ENCODE measurements around the gene HECTD4.

The HECTD4 gene

GRCh38 chr12:112241176-112241575, 141.1 kb downstream of the HECTD4 start:
- Histone ChIP-seq H4K20me1 (ENCODE audit: insufficient read depth, low read length) (no peaks in the 10 kb centered on the region), H3K4me3 (ENCODE audit: low read depth, low read length, poor library complexity, severe bottlenecking) (no peak overlapping the region), H3K9me3 (ENCODE audit: low read length) (no peaks in the 10 kb centered on the region), H3K36me3 (ENCODE audit: insufficient read depth, low read length) (peaks cover 65% of the 10 kb centered on the region), H3K79me2 (ENCODE audit: insufficient read depth, low read length) (no peaks in the 10 kb centered on the region), H3F3A (ENCODE audit: insufficient read depth, low read length) (no peaks in the 10 kb centered on the region), H3K4me2 (ENCODE audit: low read length) (no peak overlapping the region), H3K27me3 (ENCODE audit: insufficient read depth, low read length) (no peaks in the 10 kb centered on the region), H2AFZ (ENCODE audit: low read length) (no peak overlapping the region), H3K9me2 (ENCODE audit: low read depth, low read length) (no peaks in the 10 kb centered on the region), H3K9ac (ENCODE audit: low read length) (no peak overlapping the region), H3K27ac (ENCODE audit: low read depth, low read length, poor library complexity, severe bottlenecking) (no peak overlapping the region), H3K4me1 (ENCODE audit: insufficient read depth, low read length, severe bottlenecking) (no peaks in the 10 kb centered on the region)
- TF ChIP-seq EZH2 (IDR thresholded peaks at IDR 0.05; ENCODE audit: borderline replicate concordance, low read length) (no peak), CTCF (IDR thresholded peaks at IDR 0.05; ENCODE audit: low read length) (no peak)

GRCh38 chr12:112239881-112240280, 142.3 kb downstream of the HECTD4 start:
- H3K36me3 ChIP-seq (ENCODE audit: insufficient read depth, low read length), result peaks cover 71% of the 10 kb centered on the region
- no peaks in the 10 kb centered on the region for H3F3A ChIP-seq (ENCODE audit: insufficient read depth, low read length)
- no peak overlapping the region for H3K9ac ChIP-seq (ENCODE audit: low read length)
- H3K27me3 ChIP-seq (ENCODE audit: insufficient read depth, low read length), result no peaks in the 10 kb centered on the region
- H3K4me3 ChIP-seq (ENCODE audit: low read depth, low read length, poor library complexity, severe bottlenecking), result no peak overlapping the region
- no peaks in the 10 kb centered on the region for H3K9me2 ChIP-seq (ENCODE audit: low read depth, low read length)
- no peaks in the 10 kb centered on the region for H3K9me3 ChIP-seq (ENCODE audit: low read length)
- H4K20me1 ChIP-seq (ENCODE audit: insufficient read depth, low read length), result no peaks in the 10 kb centered on the region
- no peaks in the 10 kb centered on the region for H3K4me1 ChIP-seq (ENCODE audit: insufficient read depth, low read length, severe bottlenecking)
- no peak overlapping the region for H2AFZ ChIP-seq (ENCODE audit: low read length)
- TF ChIP-seq EZH2 (IDR thresholded peaks at IDR 0.05; ENCODE audit: borderline replicate concordance, low read length), result no peak
- no peak for TF ChIP-seq CTCF (IDR thresholded peaks at IDR 0.05; ENCODE audit: low read length)
- H3K79me2 ChIP-seq (ENCODE audit: insufficient read depth, low read length), result no peaks in the 10 kb centered on the region
- no peak overlapping the region for H3K4me2 ChIP-seq (ENCODE audit: low read length)
- no peak overlapping the region for H3K27ac ChIP-seq (ENCODE audit: low read depth, low read length, poor library complexity, severe bottlenecking)

GRCh38 chr12:112239020-112239419, 143.2 kb downstream of the HECTD4 start:
- H3K4me1 ChIP-seq (ENCODE audit: insufficient read depth, low read length, severe bottlenecking), result no peaks in the 10 kb centered on the region
- no peaks in the 10 kb centered on the region for H3F3A ChIP-seq (ENCODE audit: insufficient read depth, low read length)
- no peak overlapping the region for H3K9ac ChIP-seq (ENCODE audit: low read length)
- H2AFZ ChIP-seq (ENCODE audit: low read length), result no peak overlapping the region
- no peak overlapping the region for H3K27ac ChIP-seq (ENCODE audit: low read depth, low read length, poor library complexity, severe bottlenecking)
- H3K27me3 ChIP-seq (ENCODE audit: insufficient read depth, low read length), result no peaks in the 10 kb centered on the region
- TF ChIP-seq CTCF (IDR thresholded peaks at IDR 0.05; ENCODE audit: low read length) (no peak), EZH2 (IDR thresholded peaks at IDR 0.05; ENCODE audit: borderline replicate concordance, low read length) (no peak)
- peaks cover 80% of the 10 kb centered on the region for H3K36me3 ChIP-seq (ENCODE audit: insufficient read depth, low read length)
- no peaks in the 10 kb centered on the region for H3K9me3 ChIP-seq (ENCODE audit: low read length)
- no peaks in the 10 kb centered on the region for H4K20me1 ChIP-seq (ENCODE audit: insufficient read depth, low read length)
- no peak overlapping the region for H3K4me2 ChIP-seq (ENCODE audit: low read length)
- no peaks in the 10 kb centered on the region for H3K9me2 ChIP-seq (ENCODE audit: low read depth, low read length)
- H3K79me2 ChIP-seq (ENCODE audit: insufficient read depth, low read length), result no peaks in the 10 kb centered on the region
- H3K4me3 ChIP-seq (ENCODE audit: low read depth, low read length, poor library complexity, severe bottlenecking), result no peak overlapping the region
